Measurements from ENCODE around the gene SNAPC3.
"Not testable (repeated sequence)": the region's sequence is repeated elsewhere in the genome, so short reads cannot be mapped to it uniquely, and the experiment has no call there.

Gene SNAPC3

DNA sequence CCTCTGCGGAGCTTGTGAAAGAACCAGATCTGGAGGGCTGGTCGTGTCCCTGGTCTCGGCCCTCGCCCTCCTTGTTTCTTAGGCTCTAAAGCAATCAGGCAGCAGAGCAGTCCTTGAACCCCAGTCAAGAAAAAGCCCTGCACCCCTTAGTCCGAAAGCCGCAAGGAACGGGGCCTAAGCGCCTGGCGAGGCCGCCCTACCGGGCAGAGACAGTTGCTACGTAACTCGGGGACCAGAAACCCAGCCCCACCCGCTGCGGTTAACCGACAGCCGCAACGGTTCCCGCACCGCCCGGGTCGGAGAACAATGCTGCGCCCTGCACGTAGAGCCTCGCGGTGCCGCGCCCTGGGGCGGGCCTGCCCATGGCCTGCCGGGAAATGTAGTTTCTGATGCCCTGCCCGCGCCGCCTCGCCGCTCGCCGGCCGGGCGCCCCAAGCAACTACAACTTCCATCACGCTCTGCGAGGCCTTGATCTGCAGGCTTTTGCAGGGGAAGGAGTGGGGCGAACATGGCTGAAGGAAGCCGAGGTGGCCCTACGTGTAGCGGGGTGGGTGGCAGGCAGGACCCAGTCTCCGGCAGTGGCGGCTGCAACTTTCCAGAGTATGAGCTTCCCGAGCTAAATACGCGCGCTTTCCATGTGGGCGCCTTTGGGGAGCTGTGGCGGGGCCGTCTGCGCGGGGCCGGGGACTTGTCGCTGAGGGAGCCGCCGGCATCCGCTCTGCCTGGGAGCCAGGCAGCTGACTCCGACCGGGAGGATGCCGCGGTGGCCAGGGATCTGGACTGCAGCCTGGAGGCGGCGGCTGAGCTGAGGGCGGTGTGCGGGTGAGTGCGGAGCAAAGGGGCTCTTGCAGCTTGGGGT lies at the start of gene SNAPC3:
TSS of gene SNAPC3 (plus strand) at position 505 of the 859 bp plus-strand sequence. CDS start at position 509, 4 bp downstream.
- DNase-seq, result peak; percentile 79

DNA sequence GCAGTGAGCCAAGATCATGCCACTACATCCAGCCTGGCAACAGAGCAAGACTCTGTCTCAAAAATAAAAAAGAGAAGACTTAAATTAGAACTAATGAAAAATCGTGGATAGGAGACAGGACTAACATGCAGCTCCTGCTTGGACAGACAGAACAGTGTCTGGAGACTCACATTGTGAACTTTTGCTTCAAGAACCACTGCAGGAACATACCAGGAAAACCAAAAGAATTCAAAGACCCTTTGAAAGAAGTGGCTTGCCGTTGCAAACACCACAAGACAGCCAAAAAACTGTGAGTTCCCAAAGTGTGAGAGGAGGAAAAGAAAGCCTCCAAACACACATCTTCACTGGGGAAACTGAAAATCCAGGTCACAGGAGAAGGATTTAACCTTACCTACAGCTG lies 48.8 kb upstream of the SNAPC3 start:
- DNase-seq, result no peak

DNA sequence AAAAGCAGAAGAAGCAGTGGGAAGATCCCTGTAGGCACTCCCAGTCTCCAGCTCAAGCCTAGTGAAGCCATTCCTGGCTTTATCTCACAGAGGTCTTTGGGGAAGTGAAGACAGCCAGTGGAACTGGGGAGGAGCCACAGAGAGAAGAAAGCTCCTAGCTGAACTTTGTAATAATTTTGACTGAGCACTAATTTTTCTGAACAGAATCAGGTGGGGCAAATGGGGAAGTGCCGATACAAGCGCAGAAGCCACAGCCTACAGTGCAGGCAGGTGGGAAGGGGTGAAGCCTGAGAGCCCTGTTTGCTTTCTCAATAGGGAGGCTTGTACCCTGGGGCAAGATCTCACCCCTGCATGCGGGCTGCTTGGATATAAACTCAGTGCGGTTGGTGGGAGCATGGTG lies 48.4 kb upstream of the SNAPC3 start:
- no peak for DNase-seq

DNA sequence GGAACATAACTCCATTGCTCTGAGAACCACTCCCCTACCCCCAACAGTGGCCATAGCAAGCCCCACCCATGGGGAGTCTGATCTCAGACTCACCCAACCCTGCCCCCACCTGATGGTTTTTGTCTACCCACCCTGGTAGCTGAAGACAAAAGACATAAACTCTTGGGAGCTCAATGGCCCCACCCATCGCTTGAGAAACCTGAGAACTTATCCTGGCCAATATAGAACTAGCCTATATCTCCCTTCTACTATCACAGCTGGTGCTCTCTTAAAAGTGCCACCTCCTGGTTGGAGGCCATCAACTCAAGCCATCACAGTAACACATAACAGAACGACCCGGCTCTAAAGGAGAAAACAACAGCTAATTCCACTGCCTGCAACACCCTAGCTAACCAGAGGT lies 47.9 kb upstream of the SNAPC3 start:
- no peak for DNase-seq

DNA sequence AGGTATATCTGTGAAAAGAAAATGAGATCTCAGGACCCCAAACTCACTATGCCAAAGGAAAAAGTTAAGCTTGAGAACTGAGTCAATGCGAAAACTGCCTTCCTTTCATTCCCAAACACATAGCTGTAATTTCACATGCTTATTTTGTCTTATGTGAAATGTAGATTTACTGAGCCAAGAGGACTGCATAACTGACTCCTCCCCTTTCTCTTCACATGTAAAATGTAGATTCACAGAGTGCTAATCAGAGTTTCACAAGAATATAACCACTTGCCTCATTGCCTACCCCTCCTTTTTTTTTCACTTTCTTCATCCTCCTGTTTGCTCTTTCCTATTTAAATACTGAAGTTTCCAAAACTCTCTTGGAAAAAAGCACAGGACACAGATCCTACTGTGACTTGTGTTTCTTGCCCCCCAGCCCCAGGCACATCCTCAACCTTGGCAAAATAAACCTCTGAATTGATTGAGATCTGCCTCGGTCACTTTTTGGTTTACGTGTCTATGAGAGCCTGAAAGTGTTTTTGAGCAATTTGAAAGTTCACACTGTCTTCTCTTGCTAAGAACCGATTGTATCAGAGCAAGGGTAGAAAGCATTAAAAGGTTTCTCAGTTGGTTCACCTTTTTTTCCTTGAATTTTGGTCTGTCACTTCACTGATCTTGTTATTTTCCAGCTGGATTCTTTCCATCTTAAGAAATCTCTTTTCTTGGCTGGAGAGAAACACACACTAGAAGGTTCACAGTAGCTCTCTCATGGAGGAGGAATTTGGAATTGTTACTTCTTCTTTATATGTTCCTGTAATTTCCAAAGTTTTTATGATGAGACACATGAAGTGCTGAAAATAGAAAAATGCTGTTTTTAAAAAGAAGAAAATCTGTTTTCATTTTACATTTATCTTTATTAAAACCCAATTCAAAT lies 44.8 kb upstream of the SNAPC3 start:
- no peak for DNase-seq

DNA sequence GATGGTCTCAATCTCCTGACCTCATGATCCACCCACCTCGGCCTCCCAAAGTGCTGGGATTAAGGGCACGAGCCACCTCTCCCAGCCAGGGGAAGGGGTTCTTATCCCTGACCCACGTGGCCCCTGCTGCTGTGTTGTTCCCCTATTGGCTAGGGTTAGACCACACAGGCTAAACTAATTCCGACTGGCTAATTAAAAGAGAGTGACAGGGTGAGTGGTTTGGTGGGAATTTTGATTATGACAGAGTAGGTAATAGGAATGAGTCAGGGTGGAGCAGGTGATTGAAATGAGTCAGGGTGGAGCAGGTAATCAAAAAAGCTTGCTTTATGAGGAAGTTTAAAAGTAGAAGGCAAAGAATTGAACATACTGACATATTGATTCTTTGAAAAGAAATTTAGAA lies 43.4 kb upstream of the SNAPC3 start:
- not testable (repeated sequence) for DNase-seq

DNA sequence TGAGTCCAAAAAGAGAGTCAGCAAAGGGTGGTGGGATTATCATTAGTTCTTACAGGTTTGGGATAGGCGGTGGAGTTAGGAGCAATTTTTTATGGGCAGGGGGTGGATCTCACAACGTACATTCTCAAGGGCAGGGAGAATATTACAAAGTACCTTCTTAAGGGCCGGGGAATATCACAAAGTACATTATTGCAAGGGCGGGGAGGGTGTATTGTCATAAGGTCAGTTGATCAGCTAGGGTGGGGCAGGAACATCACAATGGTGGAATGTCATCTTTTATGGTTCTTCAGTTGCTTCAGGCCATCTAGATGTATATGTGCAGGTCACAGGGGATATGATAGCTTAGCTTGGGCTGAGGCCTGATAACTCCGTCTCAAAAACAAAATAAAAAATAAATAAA lies 42.8 kb upstream of the SNAPC3 start:
- DNase-seq, result not testable (repeated sequence)

DNA sequence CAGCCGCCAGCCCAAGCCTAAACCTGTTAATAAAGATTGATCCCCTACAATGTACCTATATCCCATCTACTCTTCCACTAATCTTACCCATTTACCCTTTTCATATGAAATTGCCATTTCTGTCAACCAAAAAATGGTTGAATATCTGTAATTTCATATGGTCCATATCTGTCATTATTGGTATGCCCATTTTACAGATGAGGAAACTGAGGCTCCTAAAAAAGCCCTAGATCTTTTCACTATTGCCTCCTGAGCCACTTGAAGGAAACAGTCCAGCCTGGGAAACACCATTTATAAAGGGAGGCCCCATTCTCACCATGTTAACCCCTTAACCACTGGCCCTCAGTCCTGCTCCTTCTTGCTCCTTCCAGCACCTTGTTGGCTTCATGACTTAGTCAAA lies 41.2 kb upstream of the SNAPC3 start:
- no peak for DNase-seq

DNA sequence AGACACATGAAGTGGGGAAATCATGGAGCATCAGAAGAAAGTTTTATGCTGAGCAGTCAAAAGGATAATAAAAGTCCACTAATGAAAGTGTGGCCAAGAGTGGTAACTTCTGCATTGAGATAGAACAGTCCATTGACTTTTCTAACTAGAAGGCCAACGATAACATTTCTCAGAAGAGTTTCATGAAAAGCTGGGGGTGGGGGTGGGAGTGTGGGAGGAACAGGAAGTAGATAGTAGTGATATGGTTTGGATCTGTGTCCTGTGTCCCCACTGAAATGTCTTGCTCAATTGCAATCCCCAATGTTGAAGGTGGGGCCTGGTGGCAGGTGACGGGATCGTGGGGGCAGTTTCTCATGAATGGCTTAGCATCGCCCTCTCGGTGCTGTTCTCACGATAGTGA lies 36.2 kb upstream of the SNAPC3 start:
- no peak for DNase-seq

DNA sequence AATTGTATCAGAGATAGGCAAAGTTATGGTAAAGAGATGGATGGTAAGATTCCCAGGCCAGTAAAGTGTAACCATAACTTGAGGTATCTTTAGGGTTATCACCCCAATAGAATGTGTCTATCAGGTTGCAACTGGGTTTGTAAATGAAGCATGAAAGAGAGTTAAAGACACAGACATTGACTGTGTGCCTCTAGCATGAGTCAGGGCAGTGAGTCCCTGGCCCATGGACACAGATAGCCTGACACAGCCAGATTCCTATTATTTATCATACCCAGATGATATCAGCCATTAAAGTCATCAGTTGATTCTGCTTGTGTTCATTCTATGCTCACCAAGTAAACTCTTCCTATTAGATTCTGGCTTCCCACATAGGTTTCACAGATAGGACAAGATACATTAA lies 33.5 kb upstream of the SNAPC3 start:
- DNase-seq, result no peak

DNA sequence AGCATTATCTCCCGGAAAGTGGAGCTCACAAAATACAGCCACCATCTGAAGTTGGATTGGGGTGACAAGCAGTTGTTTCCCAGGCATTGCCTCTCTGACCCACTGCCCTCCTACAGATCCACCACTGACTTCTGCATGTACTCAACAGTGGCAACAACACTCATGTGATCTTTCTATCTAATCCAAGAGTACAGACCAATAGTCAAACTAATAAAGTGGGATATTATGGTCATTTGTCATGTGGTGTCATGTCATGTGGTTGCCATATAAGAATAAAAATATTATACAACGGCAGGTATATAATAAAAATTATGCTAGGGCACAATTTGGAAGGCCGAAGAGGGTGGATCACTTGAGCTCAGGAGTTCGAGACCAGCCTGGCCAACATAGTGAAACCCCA lies 33.0 kb upstream of the SNAPC3 start:
- no peak for DNase-seq

DNA sequence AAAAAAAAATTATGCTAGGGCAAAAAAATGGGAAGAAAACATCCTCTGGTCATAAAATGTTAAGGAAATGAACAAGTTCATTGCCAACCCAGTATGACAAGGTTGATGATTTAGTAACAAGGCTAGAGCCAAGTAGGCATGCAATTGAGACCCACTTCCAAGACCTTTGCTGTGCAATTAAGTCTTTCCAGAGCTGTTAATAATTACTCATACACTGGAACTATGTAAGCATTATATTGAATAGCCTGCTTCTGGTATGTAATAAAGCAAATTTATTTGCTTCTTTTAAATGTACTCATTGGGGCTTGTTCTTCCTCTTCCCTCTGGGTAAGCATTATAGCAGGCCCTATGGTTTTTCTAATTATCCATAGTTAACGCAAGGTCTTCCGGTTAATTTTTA lies 32.5 kb upstream of the SNAPC3 start:
- DNase-seq, result no peak

DNA sequence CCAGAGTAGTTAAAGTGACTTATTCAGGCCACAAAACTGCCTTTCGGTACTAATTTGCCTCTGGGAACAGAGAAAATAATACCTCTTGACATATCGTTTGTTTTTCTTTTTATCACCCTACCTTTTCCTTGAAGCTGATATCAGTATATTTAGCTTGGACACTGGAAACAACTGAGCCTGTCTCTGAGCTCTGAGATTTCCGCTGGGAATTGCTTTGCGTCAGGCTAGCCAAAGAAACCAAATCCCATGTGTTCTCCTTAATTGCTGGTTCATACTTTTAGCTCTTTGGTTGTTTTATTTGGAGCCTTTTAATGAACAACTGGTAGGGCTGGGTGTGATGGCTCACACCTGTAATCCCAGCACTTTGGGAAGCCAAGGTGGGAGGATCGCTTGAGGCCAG lies 30.3 kb upstream of the SNAPC3 start:
- no peak for DNase-seq

DNA sequence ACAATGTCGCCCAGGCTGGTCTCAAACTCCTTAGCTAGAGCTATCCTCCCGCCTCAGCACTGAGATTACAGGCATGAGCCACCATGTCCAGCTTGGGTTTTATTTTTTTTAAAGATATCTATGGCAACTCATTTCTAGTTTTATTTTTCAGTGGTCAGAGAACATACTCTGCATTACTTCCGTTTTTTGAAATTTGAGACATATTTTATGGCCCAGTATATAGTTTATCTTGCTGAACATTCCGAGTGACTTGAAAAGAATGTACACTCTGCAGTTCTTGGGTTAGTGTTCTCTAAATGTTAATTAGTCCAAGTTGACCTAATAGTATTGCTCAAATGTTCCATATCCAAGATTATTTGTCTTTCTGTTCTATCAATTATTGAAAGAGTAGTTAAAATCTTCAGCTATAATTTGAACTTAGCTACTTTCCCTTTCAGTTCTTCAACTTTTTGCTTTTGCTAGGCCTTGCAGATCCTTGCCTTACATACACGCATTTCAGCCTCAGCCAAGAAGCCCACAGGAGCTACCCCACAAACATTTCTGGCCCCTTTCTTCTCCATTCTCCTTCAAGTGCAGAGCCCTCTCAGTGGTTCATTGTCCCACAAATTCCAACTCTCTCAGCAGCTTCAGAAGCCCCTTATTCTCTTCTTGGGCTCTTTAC lies 22.3 kb upstream of the SNAPC3 start:
- DNase-seq, result no peak

DNA sequence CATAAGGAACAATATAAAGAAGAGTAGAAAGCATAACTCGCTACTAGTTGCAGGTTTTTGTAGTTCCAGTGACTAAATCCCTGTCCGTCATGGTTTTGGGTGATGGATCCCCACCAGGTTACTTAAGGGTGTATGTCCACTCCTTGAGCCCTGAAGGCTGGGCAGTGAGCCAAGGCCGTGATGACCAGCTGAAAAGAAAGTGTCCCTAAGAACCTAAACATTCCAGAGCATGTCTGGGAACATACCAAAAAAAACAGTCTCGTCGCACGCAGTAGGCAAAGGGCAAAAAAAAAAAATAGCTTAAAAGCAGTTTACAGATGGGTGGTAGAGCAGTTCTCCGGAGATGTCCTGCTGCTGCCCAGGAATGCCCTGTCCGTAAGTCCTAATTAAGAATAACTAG lies 21.4 kb upstream of the SNAPC3 start:
- no peak for DNase-seq

DNA sequence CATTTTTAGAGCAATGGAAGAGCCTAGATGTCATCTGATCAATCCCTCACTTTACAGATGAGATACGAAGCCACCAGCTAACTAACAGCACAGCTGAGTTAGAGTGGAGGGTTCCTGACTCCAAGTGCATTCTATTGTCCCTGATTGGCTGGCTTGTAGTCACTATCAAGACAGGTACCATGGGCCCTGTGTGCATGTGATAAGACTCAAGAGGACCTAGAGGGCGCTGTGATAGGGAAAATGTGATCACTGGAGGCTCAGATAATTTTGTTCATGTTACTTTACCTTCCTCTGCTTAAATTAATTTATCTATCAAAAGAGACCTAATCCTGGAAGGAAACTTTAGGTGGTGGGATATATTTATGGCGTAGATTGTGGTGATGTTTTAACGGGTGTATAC lies 19.5 kb upstream of the SNAPC3 start:
- DNase-seq, result no peak

DNA sequence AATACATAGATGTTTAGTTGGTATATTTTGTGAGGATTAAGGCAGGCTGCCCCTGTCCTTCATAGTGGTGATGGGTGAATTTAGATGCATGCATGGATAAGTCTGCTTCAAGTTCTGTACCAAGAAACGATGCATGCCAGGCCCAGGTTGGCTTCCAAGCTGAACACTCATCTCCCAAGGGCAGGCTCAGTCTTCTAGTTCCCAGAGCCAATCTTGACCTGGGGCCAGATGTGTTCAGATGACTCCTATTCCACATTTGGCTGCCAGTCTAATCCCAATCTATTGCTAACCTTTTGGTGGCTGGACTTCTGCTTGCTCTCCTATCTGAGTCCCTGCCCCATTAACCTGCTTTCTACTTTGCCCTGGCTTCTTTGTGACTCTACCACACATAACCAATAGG lies 18.5 kb upstream of the SNAPC3 start:
- DNase-seq, result no peak

DNA sequence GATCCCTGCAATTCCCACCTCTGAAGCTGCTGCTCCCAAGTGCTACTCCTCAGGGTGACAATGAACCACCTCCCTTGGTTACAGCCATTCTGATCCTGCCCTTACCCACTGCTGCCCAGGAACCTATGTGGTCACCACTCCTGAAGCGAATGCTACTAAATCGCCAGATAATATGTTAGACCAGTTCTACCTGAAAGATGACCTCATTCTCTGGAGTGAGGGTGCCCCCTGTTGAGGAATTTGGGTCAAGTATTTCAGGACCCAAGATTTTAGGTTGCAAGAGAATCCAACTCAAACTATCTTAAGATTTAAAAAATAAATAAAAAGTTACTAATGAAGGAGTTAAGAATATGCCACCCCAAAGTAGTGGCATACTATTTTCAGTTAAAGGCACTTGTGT lies 5.8 kb upstream of the SNAPC3 start:
- no peak for DNase-seq

DNA sequence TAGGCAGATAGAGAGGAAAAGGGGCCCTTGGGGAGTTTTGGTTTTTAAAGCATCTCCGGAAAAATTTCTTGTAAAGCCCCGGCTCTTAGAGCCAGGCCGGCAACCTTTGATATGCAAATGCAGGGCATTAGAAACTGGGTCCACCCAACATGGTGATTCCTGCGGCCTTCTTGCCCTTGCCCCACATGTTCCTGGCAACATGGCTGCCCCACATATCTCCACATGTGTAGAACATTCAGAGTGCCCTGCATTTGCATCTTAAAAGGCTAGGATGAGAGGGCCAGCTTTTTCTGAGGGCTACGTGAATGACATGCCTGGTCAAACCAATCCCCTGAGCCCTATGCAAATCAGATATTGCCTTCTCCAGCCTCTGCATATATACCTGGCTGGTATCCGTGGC lies 5.0 kb upstream of the SNAPC3 start:
- DNase-seq, result no peak

DNA sequence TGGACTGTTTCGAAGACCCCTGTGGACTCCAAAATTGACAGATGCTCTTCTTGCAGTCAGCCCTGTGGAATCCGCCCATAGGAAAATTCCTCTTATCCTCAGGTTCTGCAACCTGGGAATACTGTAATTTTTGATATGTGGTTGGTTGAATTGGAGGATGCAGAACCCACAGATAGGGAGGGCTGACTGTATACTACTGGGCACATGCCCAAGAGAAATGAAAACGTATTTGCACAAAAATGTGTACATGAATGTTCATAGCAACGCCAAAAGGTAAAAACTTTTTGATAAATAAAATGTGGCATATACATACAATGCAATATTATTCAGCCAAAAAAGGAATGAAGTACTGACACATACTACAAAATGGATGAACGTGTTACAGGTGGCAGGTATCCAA lies 1.9 kb upstream of the SNAPC3 start:
- DNase-seq, result no peak

DNA sequence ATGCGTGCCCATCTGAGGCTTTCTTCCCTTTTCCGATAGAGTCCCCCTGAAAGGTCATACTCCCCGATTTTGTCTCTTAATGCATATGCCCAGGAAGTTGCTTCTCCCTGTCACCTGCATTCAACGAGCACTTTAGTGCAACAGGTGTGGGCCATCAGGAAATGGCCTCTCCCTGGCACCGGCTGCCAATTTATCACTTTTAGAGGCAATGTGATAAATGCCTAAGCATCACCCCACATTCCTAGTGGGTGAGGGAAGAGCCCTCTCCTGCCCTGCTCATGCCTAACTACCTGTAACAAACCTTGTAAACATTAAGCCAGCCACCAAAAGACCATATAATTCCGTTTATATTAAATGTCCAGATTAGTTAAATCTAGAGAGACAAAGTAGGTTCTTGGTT lies 1.1 kb upstream of the SNAPC3 start:
- DNase-seq, result no peak

DNA sequence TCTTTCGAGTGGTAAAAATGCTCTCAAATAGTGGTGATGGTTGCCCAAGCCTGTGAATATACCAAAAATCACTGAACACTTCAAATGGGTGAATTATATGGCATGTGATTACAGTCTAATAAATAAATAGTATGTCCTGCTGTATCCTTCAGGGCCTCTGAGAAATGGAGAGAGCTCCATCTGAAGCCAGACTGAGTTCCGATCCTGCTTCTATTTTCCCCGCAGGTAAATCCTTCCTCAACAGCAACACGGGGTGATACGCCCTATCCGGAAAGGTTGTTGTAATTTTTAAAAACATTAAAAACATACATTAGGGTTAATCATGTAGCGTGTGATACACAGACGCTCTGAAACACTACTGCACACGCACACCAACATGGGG lies 695 bp upstream of the SNAPC3 start:
- DNase-seq, result no peak

DNA sequence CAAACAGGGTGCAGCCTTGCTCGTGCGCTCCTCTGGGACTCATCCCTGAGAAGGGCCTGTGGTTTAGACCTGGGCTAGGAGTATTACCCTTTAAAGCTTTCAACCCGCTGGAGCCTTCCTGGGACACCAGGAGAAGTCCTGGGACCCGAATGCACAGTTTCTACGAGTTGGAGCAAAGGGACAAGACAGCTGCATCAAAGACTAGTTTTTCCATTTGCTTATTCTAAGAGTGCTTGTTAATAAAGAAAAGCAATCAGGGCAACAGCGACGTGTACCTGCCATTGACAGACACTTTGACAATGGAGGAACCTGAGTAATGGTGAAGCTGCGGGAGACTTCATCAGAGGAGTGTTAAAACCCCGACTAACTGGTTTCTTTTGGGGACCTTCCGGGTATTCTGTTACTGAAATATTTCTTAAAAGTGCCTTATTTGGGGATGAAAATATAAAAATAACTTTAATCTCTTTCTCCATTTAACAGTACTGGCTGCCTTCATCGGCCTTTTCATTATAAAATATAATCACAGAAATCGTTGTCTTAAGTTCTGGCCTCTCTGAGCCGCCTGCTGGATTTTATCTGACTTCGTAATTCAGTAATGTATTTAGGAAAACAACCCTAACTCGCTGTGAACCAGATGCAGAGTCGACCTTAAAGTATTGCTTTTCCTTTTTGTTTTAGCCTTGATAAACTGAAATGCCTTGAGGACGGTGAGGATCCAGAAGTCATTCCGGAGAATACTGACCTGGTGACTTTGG lies 732 bp downstream of the SNAPC3 start:
- no peak for DNase-seq

All from NCI-H510A (cell line).